IMR-90 (cell line): ENCODE results near the gene PTPN7. TPM values are rescaled to one million over a fixed set of nuclear protein-coding genes. Genes with fewer than 3 reads are reported as not detected.

Source experiments
- ATAC-seq: fragments of 200-7000 bp; cut with Tn5 transposase; 2 replicates; pipeline ENCODE4 v1.9.1; 2020; ENCODE audit warnings: low read depth, mild to moderate bottlenecking, moderate library complexity
- BruUV-seq: library from RNA; stranded (reverse); fragments of 400-500 nt; replicated peaks from 2 replicates; lab custom pipeline; 2021; lab: Mats Ljungman, UMichigan
- CTCF ChIA-PET: fragments of 300-600 bp; formaldehyde crosslinking; extraction: SDS; loops from one replicate; lab custom pipeline; 2021; ENCODE audit warnings: antibody characterized with exemption; lab: Yijun Ruan, JAX
- POLR2A ChIA-PET: fragments of 300-600 bp; sonication (Branson Sonifier 250); formaldehyde crosslinking; loops from one replicate; lab custom pipeline; 2022; ENCODE audit warnings: antibody characterized with exemption; ENCODE audit not compliant: unreplicated experiment; lab: Charles Lee
- DNase-seq: peaks from one replicate; pipeline ENCODE4 v3.0.0; 2013
- H2AFZ ChIP-seq: replicated peaks from 2 replicates; pipeline ENCODE3; 2013; ENCODE audit warnings: low read length, mild to moderate bottlenecking; ENCODE audit not compliant: poor library complexity
- H2AK5ac ChIP-seq: 2 replicates; pipeline ENCODE4 v1.6.1; 2013; ENCODE audit warnings: low read depth, low read length, inconsistent platforms
- H2AK9ac ChIP-seq: replicated peaks from 2 replicates; pipeline ENCODE3; 2013; ENCODE audit warnings: mild to moderate bottlenecking, low read depth, low read length, moderate library complexity; ENCODE audit not compliant: poor library complexity
- H2BK120ac ChIP-seq: 2 replicates; pipeline ENCODE4 v1.6.1; 2013; ENCODE audit warnings: low read depth, low read length, inconsistent platforms
- H2BK15ac ChIP-seq: 3 replicates; pipeline ENCODE4 v1.6.1; 2013; ENCODE audit warnings: low read depth, low read length, inconsistent platforms
- H2BK20ac ChIP-seq: 2 replicates; pipeline ENCODE4 v1.6.1; 2013; ENCODE audit warnings: low read depth, mild to moderate bottlenecking, inconsistent platforms, low read length, moderate library complexity
- H2BK5ac ChIP-seq: 2 replicates; pipeline ENCODE4 v1.6.1; 2013; ENCODE audit warnings: mild to moderate bottlenecking, low read depth, low read length, inconsistent platforms; ENCODE audit not compliant: poor library complexity, severe bottlenecking
- H3K14ac ChIP-seq: replicated peaks from 2 replicates; pipeline ENCODE4 v1.6.1; 2013; ENCODE audit warnings: low read depth, low read length, inconsistent platforms
- H3K18ac ChIP-seq: 2 replicates; pipeline ENCODE4 v1.6.1; 2013; ENCODE audit warnings: low read depth, low read length, control low read depth
- H3K23ac ChIP-seq: 2 replicates; pipeline ENCODE4 v1.6.1; 2013; ENCODE audit warnings: low read depth, low read length, inconsistent platforms
- H3K27ac ChIP-seq: 2 replicates; pipeline ENCODE4 v1.5.1; 2013; ENCODE audit warnings: mild to moderate bottlenecking, control low read depth, low read length; ENCODE audit not compliant: insufficient read depth
- H3K27me3 ChIP-seq: 2 replicates; pipeline ENCODE4 v1.6.1; 2013; ENCODE audit warnings: low read length; ENCODE audit not compliant: control insufficient read depth, insufficient read depth
- H3K36me3 ChIP-seq: 2 replicates; pipeline ENCODE4 v1.6.1; 2013; ENCODE audit warnings: low read length, mixed read lengths; ENCODE audit not compliant: control insufficient read depth, insufficient read depth
- H3K4ac ChIP-seq: 2 replicates; pipeline ENCODE4 v1.6.1; 2013; ENCODE audit warnings: low read depth, low read length, inconsistent platforms
- H3K4me1 ChIP-seq: 2 replicates; pipeline ENCODE4 v1.6.1; 2013; ENCODE audit warnings: low read length, mixed read lengths; ENCODE audit not compliant: control insufficient read depth, insufficient read depth
- H3K4me2 ChIP-seq: 2 replicates; pipeline ENCODE4 v1.6.1; 2013; ENCODE audit warnings: low read depth, mild to moderate bottlenecking, control low read depth, low read length, moderate library complexity
- H3K4me3 ChIP-seq: 2 replicates; pipeline ENCODE4 v1.5.1; 2013; ENCODE audit warnings: low read depth, mild to moderate bottlenecking, control low read depth, low read length, moderate library complexity; ENCODE audit not compliant: insufficient read depth
- H3K56ac ChIP-seq: 2 replicates; pipeline ENCODE4 v1.6.1; 2013; ENCODE audit warnings: low read length, inconsistent platforms; ENCODE audit not compliant: insufficient read depth; ENCODE audit errors: extremely low read depth
- H3K79me1 ChIP-seq, 2 experiments: 2 replicates each; pipeline ENCODE4 v1.6.1; 2013; ENCODE audit warnings: low read length in 2 of 2, inconsistent platforms in 1 of 2, low read depth in 1 of 2
- H3K9ac ChIP-seq: 2 replicates; pipeline ENCODE4 v1.6.1; 2013; ENCODE audit warnings: low read depth, low read length, control low read depth
- H3K9me1 ChIP-seq: 2 replicates; pipeline ENCODE4 v1.6.1; 2013; ENCODE audit warnings: low read length, inconsistent platforms; ENCODE audit not compliant: insufficient read depth
- H3K9me3 ChIP-seq: 2 replicates; pipeline ENCODE4 v1.6.1; 2013; ENCODE audit warnings: low read length; ENCODE audit not compliant: control insufficient read depth, insufficient read depth
- H4K20me1 ChIP-seq: 2 replicates; pipeline ENCODE4 v1.6.1; 2013; ENCODE audit warnings: low read length, inconsistent platforms; ENCODE audit not compliant: insufficient read depth
- H4K5ac ChIP-seq: 2 replicates; pipeline ENCODE4 v1.6.1; 2013; ENCODE audit warnings: mild to moderate bottlenecking, low read depth, low read length, control low read depth
- H4K8ac ChIP-seq, 2 experiments: 2 replicates each; pipeline ENCODE4 v1.6.1; 2013; ENCODE audit warnings: low read depth in 2 of 2, low read length in 2 of 2, control low read depth in 1 of 2, inconsistent platforms in 1 of 2
- H4K91ac ChIP-seq: 2 replicates; pipeline ENCODE4 v1.6.1; 2013; ENCODE audit warnings: low read depth, low read length, inconsistent platforms; ENCODE audit not compliant: insufficient read depth
- BHLHE40 ChIP-seq: fragments of 150-350 bp; IDR thresholded peaks from 2 replicates; pipeline ENCODE4 v1.6.1; 2016; ENCODE audit warnings: mild to moderate bottlenecking, low read depth, low read length
- CEBPB ChIP-seq: IDR thresholded peaks from 2 replicates; pipeline ENCODE4 v1.6.1; 2012; ENCODE audit warnings: low read depth, low read length, improper control_type of control experiment
- CHD1 ChIP-seq: IDR thresholded peaks from 2 replicates; pipeline ENCODE4 v1.6.1; 2012; ENCODE audit warnings: low read depth, low read length, improper control_type of control experiment
- CTCF ChIP-seq: conservative IDR thresholded peaks from 2 replicates; pipeline ENCODE4 v1.5.1; 2012; ENCODE audit warnings: mild to moderate bottlenecking, low read depth, low read length, improper control_type of control experiment
- ELK1 ChIP-seq: fragments of 150-350 bp; IDR thresholded peaks from 2 replicates; pipeline ENCODE4 v1.6.1; 2016; ENCODE audit warnings: low read depth, mild to moderate bottlenecking, low read length, moderate library complexity, borderline replicate concordance
- FOS ChIP-seq: fragments of 150-350 bp; IDR thresholded peaks from 2 replicates; pipeline ENCODE4 v1.6.1; 2016; ENCODE audit warnings: low read depth, low read length
- MAFK ChIP-seq: IDR thresholded peaks from 2 replicates; pipeline ENCODE4 v1.6.1; 2012; ENCODE audit warnings: low read depth, low read length, improper control_type of control experiment
- MAZ ChIP-seq: IDR thresholded peaks from 2 replicates; pipeline ENCODE4 v1.6.1; 2012; ENCODE audit warnings: low read depth, mild to moderate bottlenecking, low read length, improper control_type of control experiment, moderate library complexity, borderline replicate concordance
- NFE2L2 ChIP-seq: fragments of 150-350 bp; IDR thresholded peaks from 2 replicates; pipeline ENCODE4 v1.6.1; 2016; ENCODE audit warnings: low read depth, mild to moderate bottlenecking, low read length
- POLR2A ChIP-seq: IDR thresholded peaks from 2 replicates; pipeline ENCODE4 v1.6.1; 2012; ENCODE audit warnings: mild to moderate bottlenecking, low read depth, low read length
- RAD21 ChIP-seq: IDR thresholded peaks from 2 replicates; pipeline ENCODE4 v1.6.1; 2012; ENCODE audit warnings: low read length, improper control_type of control experiment
- RCOR1 ChIP-seq: IDR thresholded peaks from 2 replicates; pipeline ENCODE4 v1.6.1; 2012; ENCODE audit warnings: mild to moderate bottlenecking, low read length, improper control_type of control experiment; ENCODE audit not compliant: insufficient replicate concordance
- RFX5 ChIP-seq: IDR thresholded peaks from 2 replicates; pipeline ENCODE4 v1.8.0; 2012; ENCODE audit warnings: low read depth, mild to moderate bottlenecking, low read length, moderate library complexity
- SMC3 ChIP-seq: fragments of 150-350 bp; IDR thresholded peaks from 2 replicates; pipeline ENCODE4 v1.6.1; 2016; ENCODE audit warnings: low read depth, mild to moderate bottlenecking, antibody characterized with exemption, low read length, moderate library complexity
- USF2 ChIP-seq: fragments of 150-350 bp; IDR thresholded peaks from 2 replicates; pipeline ENCODE4 v1.6.1; 2017; ENCODE audit warnings: mild to moderate bottlenecking, antibody characterized with exemption, low read length, low read depth
- WGBS, 2 experiments: methylation state at CpG; one replicate each; pipeline versions ENCODE4 v1.1.5 to v1.1.7; 2013; ENCODE audit warnings: missing lambda C conversion rate in 2 of 2; ENCODE audit not compliant: insufficient read length in 1 of 2; ENCODE audit errors: extremely low coverage in 2 of 2; 5-methylcytosine and 5-hydroxymethylcytosine counted together
- dilution Hi-C: fragments of 300-500 bp; cut with HindIII; formaldehyde crosslinking; loops from one replicate; pipeline ENCODE4 v1.14.3; 2018; ENCODE audit warnings: low sequenced_read_pairs; ENCODE audit not compliant: unreplicated experiment
- in situ Hi-C: fragments of 300-500 bp; cut with MboI; formaldehyde crosslinking; loops from 3 replicates; pipeline ENCODE4 v1.14.3; 2019; ENCODE audit warnings: low sequenced_read_pairs, inconsistent platforms, mixed read lengths
- intact Hi-C: fragments of 100-400 bp; cut with micrococcal nuclease; formaldehyde crosslinking; loops from 2 replicates; pipeline ENCODE4 v1.10.0; 2022
- polyA plus RNA-seq, 3 experiments: library from polyadenylated mRNA; depleted of rRNA; stranded (reverse); fragments of >200 nt; gene quantifications; 2 replicates each; pipeline ENCODE4 v1.2.3, GENCODE V29; 2012; ENCODE audit warnings: low replicate concordance in 1 of 3
- total RNA-seq: library from RNA; depleted of rRNA; stranded (reverse); fragments of >200 nt; gene quantifications from 2 replicates; pipeline ENCODE4 v1.2.3, GENCODE V29; 2012

PTPN7 gene
- total and polyA plus RNA-seq, 2 of the 4 experiments (the other 2 are of a cell fraction): 0.05 TPM; not detected in 1

GRCh38 chr1:202152399-202152798 lies 8.0 kb downstream of the PTPN7 start:
- H2BK15ac ChIP-seq: no peak overlapping the region
- H3K27ac ChIP-seq: no peak overlapping the region
- H3K4ac ChIP-seq: no peak overlapping the region
- intact Hi-C loops: no loop called here
- no peaks in the 10 kb centered on the region for H4K20me1 ChIP-seq
- WGBS, 2 experiments: no CpG with 5 or more reads among the region's 10 CpGs
- no peak overlapping the region for H4K91ac ChIP-seq
- H2AFZ ChIP-seq: peak overlapping the region; percentile 32
- H3K4me3 ChIP-seq: no peak overlapping the region
- no peak overlapping the region for H2AK9ac ChIP-seq
- H3K14ac ChIP-seq: no peak overlapping the region
- no peak overlapping the region for H3K9ac ChIP-seq
- ChIA-PET POLR2A (no interaction called here), CTCF (no interaction called here)
- no peaks in the 10 kb centered on the region for H3K36me3 ChIP-seq
- no peaks in the 10 kb centered on the region for H3K9me3 ChIP-seq
- H3K4me1 ChIP-seq: no peaks in the 10 kb centered on the region
- no peak overlapping the region for H2BK20ac ChIP-seq
- no peaks in the 10 kb centered on the region for H3K79me1 ChIP-seq
- no peak overlapping the region for H2AK5ac ChIP-seq
- in situ Hi-C loops: no loop called here
- no peak overlapping the region for H3K23ac ChIP-seq
- H3K27me3 ChIP-seq: peaks cover 27% of the 10 kb centered on the region
- dilution Hi-C loops: no loop called here
- H2BK120ac ChIP-seq: no peak overlapping the region
- H4K8ac ChIP-seq: no peak overlapping the region
- no peak overlapping the region for H3K56ac ChIP-seq
- no TSS peak for BruUV-seq
- no peak for TF ChIP-seq POLR2A
- TF ChIP-seq CTCF: no peak
- TF ChIP-seq USF2: no peak
- TF ChIP-seq MAZ: no peak
- no peak for TF ChIP-seq BHLHE40
- no peak for TF ChIP-seq ELK1
- no peak for TF ChIP-seq SMC3
- TF ChIP-seq MAFK: no peak
- no peak for TF ChIP-seq CEBPB
- TF ChIP-seq CHD1: no peak
- TF ChIP-seq RFX5: no peak
- TF ChIP-seq NFE2L2: no peak
- no peak for TF ChIP-seq FOS
- TF ChIP-seq RCOR1: no peak
- TF ChIP-seq RAD21: no peak
- H3K4me2 ChIP-seq: no peak overlapping the region
- H4K5ac ChIP-seq: no peak overlapping the region
- DNase-seq (no peak), ATAC-seq (no peak)
- no peak overlapping the region for H3K18ac ChIP-seq
- no peaks in the 10 kb centered on the region for H3K9me1 ChIP-seq
- no peak overlapping the region for H2BK5ac ChIP-seq
